22Rv1 (cell line): ENCODE data around the gene TIGAR.

Experiments used
- ZFX ChIP-seq: fragments of 450-650 bp; IDR thresholded peaks from 2 replicates; pipeline ENCODE4 v1.6.1; 2017; ENCODE audit warnings: antibody characterized with exemption, borderline replicate concordance
- TF ChIP-seq, protein P1 (sequence below): fragments of 450-650 bp; IDR thresholded peaks from 2 replicates; pipeline ENCODE4 v1.5.1; 2017; ENCODE audit warnings: mild to moderate bottlenecking

DNA sequence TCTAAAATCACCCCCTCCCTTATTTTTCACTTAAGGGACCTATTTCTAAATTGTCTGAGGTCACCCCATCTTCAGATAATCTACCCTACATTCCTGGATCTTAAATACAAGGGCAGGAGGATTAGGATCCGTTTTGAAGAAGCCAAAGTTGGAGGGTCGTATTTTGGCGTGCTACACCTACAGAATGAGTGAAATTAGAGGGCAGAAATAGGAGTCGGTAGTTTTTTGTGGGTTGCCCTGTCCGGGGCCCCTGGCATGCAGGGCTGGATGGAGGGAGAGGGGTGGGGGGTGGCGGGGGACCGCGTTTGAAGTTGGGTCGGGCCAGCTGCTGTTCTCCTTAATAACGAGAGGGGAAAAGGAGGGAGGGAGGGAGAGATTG is 47.8 kb upstream of the TIGAR start:
- TF ChIP-seq, protein P1, sequence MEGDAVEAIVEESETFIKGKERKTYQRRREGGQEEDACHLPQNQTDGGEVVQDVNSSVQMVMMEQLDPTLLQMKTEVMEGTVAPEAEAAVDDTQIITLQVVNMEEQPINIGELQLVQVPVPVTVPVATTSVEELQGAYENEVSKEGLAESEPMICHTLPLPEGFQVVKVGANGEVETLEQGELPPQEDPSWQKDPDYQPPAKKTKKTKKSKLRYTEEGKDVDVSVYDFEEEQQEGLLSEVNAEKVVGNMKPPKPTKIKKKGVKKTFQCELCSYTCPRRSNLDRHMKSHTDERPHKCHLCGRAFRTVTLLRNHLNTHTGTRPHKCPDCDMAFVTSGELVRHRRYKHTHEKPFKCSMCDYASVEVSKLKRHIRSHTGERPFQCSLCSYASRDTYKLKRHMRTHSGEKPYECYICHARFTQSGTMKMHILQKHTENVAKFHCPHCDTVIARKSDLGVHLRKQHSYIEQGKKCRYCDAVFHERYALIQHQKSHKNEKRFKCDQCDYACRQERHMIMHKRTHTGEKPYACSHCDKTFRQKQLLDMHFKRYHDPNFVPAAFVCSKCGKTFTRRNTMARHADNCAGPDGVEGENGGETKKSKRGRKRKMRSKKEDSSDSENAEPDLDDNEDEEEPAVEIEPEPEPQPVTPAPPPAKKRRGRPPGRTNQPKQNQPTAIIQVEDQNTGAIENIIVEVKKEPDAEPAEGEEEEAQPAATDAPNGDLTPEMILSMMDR, result no peak
- TF ChIP-seq ZFX, result no peak
